HG02870 (cell line): ENCODE measurements around the gene CAMK2B.

ENCODE experiments used
- ATAC-seq: cut with Tn5 transposase; IDR thresholded peaks from one replicate; pipeline ENCODE4 v1.9.1; 2021; ENCODE audit warnings: mild to moderate bottlenecking, moderate library complexity; ENCODE audit not compliant: unreplicated experiment

Gene CAMK2B

DNA sequence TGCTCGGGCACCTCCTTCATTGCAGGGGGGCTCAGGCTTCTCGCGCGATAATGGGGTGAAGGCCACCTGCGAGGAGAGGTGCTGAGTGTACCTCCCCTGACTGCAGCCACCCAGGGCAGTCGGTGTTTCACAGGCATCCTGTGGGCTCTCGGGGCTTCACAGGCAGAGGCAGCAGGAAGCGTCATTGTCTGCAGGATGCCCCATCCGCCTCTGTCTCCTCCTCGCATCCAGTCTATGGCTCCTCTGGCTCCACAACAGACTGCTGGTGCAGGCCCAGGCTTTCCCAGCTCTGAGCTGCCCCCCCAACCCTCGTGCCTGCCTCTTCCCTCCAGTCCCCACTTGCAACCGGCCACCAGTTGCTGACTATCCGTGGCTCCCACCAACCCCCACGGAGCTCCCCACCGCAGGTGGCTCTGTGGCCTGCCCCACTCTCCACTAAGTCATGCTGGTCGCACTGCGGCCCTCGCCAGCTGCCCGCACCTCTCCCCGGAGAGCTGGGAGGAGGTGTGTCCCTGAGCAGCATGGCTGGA is 36.5 kb downstream of the CAMK2B start:
- no peak for ATAC-seq

DNA sequence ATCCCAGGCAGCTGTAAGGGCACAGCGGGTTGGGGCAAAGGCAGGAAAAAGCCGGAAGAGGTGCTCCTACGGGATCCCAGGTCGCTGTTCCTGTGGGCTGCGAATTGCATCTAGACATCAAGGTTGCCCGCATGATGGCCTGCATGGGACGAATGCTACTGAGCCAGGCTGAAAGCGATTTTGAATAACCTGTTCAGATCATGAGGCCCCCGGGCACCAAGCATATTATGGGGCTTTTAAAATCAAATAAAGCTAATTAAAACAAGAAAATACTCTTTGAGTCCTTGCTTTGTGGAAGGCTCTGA is 37.1 kb downstream of the CAMK2B start:
- ATAC-seq, result no peak

GRCh38 chr7:44287488-44288380 is 37.7 kb downstream of the CAMK2B start:
- no peak for ATAC-seq

DNA sequence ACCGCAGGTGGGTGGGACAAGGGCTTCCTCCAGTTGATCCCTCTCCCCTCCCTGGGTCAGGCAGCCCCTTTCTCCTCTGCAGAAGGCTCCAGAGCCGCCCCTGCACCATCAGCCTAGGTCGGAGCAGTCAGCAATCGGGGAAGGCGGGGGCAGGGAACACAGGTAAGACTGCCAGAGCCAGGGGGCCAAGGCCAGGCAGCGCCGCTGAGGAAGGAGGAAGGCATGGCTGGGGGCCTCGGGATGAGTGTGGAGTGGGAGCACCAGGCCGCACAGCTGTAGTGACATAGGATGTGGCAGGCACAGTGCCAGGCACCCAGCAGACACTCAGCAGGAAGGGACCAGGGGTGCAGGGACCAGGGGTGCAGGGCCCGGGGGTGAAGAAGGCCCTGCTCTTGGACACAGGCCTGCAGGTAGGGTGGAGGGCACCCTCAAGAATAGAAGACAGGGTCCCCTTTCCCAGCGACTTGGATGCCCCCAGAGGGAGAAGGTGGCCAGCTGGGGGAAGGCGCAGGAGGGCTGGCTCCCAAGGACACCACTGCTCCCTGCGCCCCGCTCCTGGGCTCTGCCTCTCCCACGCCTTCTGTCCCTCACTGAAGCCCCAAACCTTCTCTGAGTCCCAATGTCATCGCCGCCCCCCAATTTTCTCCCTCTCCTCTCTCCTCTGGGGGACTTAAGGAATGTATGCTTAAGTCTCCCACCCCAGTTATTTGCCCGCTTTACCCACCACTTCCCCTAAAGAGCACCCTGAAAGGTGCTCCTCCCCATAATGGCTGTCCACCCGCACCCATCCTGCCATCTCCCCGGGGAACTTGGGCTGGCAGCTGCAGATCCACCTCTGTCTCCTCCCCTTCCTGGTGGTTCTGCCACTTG is 38.5 kb downstream of the CAMK2B start:
- ATAC-seq, result no peak

DNA sequence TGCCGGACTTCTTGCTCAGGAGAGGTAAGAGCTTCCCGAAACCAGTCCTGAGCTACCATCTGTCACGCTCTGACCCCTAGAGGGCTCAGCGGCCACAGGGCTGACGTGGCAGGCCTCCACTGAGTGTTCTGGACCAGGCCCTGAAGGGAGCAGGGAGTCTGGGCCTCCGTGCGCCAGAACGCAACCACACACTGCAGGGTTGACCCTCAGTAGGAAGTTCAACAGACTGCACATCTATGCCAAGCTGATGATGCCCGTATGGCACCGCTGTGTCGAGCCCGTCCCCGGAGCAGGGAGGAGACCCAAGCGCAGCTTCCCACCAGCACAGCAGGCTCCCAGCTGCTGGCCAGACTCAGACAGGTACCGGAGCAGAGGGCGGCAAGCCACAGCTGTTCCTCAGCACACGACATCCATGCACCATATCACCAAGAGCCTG is 39.2 kb downstream of the CAMK2B start:
- ATAC-seq, result no peak

DNA sequence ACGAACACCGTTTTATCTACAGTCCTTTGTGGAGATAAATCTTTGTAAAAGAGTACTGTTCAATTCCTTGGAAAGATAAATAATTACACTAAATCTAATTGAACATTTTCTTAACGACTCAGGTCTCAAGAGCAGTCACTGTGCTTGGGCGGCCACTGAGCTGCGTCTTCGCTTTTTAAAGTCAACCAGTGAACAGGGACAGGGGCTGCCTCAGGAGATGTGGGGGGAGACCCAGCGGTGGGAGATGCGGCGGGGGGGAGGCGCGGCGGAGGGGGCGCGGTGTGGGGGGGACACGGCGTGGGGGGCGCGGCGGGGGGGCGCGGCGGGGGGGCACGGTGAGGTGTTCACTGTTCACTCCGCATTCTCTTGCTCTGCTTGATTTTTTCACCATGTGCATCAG is 39.8 kb downstream of the CAMK2B start:
- no peak for ATAC-seq

DNA sequence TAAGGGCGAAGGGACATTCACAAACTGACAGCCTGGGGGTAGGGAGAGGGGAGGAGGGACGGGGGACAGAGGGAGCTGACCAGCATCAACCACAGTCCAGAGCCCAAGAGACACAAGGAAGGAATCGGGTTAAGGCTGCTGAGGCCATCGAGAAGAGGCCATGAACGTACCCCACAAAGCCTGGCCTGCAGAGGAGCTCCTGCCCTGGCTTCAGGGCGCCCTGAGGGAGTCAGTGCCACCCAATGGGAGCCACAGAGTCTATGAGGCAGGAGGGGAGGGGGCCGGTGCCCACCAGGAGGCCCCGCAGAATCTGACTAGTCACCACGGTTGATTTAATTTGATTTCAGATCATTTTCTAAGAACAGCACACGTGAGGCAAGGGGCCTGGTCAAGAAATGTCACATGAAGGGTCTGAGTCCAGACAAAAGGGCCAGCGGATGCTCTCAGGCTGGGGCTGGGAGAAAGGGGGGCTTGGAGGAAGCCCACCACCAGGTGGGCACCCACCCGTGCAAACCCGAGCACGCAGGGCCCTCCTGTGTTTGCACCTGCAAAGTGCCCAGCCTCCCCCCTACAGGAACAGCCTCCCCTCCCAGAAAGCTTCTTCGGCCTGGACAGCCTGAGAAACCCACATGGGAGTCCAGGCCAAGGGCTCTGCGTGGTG is 40.4 kb downstream of the CAMK2B start:
- ATAC-seq, result no peak

- ATAC-seq, result no peak
Observed at GRCh38 chr7:44284216-44284615, 41.2 kb downstream of the CAMK2B start.

- ATAC-seq, result no peak
Observed at GRCh38 chr7:44283381-44284211, 41.8 kb downstream of the CAMK2B start.

- ATAC-seq, result no peak
Observed at GRCh38 chr7:44282601-44283171, 42.7 kb downstream of the CAMK2B start.

GRCh38 chr7:44281811-44282600 is 43.4 kb downstream of the CAMK2B start:
- no peak for ATAC-seq

DNA sequence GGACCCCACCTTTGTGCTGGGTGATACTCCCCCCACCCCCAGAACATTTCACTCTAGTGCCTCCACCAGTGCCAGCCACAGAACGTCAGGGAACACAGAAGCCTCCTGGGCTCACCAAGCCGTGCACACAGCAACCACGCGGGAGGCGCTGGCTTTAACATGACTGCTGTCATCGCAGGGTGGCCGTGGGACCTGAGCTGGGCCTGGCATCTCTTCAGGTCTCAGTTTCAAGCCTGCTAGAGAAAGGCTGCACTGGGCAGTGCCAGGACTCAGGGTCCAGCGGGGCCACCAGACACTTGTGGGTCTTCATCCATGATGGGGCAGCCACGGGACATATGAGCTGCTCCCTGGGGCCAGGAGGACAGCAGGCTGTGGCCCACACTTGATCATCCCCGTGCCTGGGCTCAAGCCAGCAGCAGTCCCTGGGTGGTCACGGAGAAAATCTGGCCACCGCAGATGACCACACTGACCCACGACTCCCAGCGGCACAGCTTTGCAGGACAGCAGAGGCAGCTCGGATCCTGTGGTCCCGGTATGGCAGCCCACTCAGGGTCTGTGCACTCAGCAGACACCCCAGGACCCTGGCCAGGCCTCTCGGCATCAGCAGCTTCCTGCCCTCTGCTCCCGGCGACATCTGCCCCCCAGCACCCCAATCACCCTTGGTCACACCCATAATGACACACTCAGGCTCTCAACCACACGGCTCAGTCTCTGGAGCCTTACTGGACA is 44.2 kb downstream of the CAMK2B start:
- no peak for ATAC-seq

- no peak for ATAC-seq
Observed at GRCh38 chr7:44280636-44280992, 44.8 kb downstream of the CAMK2B start.

GRCh38 chr7:44279731-44280505 is 45.5 kb downstream of the CAMK2B start:
- no peak for ATAC-seq

- no peak for ATAC-seq
Observed at GRCh38 chr7:44279286-44279685, 46.1 kb downstream of the CAMK2B start.

DNA sequence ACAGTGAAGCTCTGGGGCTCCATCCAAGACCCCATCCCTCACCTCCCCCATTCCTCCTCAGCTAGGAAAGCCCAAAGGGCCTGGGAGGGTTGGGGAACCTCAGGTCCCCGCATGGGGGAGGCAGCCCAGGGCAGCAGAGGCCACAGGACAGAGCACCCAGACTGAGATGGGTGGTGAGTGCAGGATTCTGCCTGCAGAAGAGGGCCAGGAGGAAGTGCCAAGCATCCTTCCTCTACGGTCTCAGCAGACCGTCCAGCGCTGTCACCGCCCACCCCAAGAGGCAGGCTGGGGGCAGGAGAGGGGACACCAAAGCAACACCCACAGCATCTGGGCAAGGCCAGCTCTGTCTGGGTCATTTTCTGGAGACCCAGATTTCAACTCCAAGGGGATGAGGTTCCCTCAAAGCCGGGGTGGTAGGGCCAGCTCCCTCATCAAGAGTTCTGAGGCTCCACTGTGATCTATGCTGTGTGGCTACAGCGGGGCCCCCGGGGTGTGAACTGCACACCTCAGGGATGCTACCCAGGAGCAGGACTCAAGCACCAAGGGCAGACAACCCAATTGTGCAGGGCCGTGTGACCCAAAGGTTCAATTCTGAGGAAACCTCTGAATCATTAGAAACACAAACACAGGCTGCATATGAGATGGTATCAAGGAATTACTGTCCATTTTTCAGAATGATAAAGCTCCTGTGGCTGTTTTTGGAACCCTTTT is 46.8 kb downstream of the CAMK2B start:
- ATAC-seq, result no peak

DNA sequence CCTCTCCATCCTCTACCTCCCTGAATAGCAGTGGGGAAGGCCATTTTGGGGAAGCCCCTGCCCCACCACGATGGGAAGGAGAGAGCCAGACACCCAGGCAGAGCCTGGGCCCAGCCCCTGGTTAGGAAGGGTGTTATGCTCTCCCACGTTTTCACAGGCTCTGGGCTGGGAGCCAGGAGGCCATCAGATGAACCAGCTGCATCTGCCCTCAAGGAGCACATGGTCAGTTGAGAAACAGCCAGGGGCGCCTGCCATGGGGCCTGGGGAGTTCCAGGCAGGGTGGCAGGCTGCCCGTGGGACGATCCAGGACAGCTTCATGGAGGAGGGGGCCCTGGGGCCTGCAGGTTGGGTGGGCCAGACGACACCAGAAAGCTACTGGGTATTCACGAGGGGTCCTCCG is 47.5 kb downstream of the CAMK2B start:
- no peak for ATAC-seq
